HG02981 (cell line): ENCODE measurements around the gene BORCS8.
"Not testable (repeated sequence)": the region's sequence is repeated elsewhere in the genome, so short reads cannot be mapped to it uniquely, and the experiment has no call there.

Source experiments
- ATAC-seq: cut with Tn5 transposase; IDR thresholded peaks from one replicate; pipeline ENCODE4 v1.9.1; 2021; ENCODE audit warnings: mild to moderate bottlenecking, moderate library complexity; ENCODE audit not compliant: unreplicated experiment

The BORCS8 gene

GRCh38 chr19:19151418-19151817 lies 40.5 kb downstream of the BORCS8 start:
- no peak for ATAC-seq

- no peak for ATAC-seq
These were observed 42.5 kb downstream of the BORCS8 start for GRCh38 chr19:19149435-19149834.

- not testable (repeated sequence) for ATAC-seq
These were observed 43.4 kb downstream of the BORCS8 start for GRCh38 chr19:19148504-19148903.

GRCh38 chr19:19147344-19147743 lies 44.6 kb downstream of the BORCS8 start:
- ATAC-seq: no peak

GRCh38 chr19:19146865-19147264 lies 45.1 kb downstream of the BORCS8 start:
- no peak for ATAC-seq

- no peak for ATAC-seq
These were observed 46.0 kb downstream of the BORCS8 start for GRCh38 chr19:19145684-19146608.

GRCh38 chr19:19145281-19145680 lies 46.7 kb downstream of the BORCS8 start:
- ATAC-seq: no peak

GRCh38 chr19:19142347-19142746 lies 49.6 kb downstream of the BORCS8 start:
- no peak for ATAC-seq

- ATAC-seq: no peak
These were observed 51.5 kb downstream of the BORCS8 start for GRCh38 chr19:19140476-19140875.

GRCh38 chr19:19139876-19140229 lies 52.1 kb downstream of the BORCS8 start:
- ATAC-seq: no peak

- peak; percentile 100 for ATAC-seq
These were observed 53.6 kb downstream of the BORCS8 start, which contains the start of gene TMEM161A for GRCh38 chr19:19138109-19138981. Gene TMEM161A (minus strand): TSS chr19:19138478. CDS start chr19:19138428, 50 bp downstream.

GRCh38 chr19:19137556-19138108 lies 54.3 kb downstream of the BORCS8 start:
- no peak for ATAC-seq

- ATAC-seq: not testable (repeated sequence)
These were observed 56.2 kb downstream of the BORCS8 start for GRCh38 chr19:19135713-19136112.

- no peak for ATAC-seq
These were observed 57.2 kb downstream of the BORCS8 start for GRCh38 chr19:19134687-19135158.

- no peak for ATAC-seq
These were observed 58.0 kb downstream of the BORCS8 start for GRCh38 chr19:19133985-19134384.

GRCh38 chr19:19132912-19133311 lies 59.0 kb downstream of the BORCS8 start:
- ATAC-seq: no peak

GRCh38 chr19:19131989-19132388 lies 60.0 kb downstream of the BORCS8 start:
- ATAC-seq: no peak
